NB4 (cell line): ENCODE data around the gene EVX1.

ENCODE experiments used
- TF ChIP-seq, protein P1 (sequence below): IDR thresholded peaks from 2 replicates; pipeline ENCODE4 v1.6.1; 2011; ENCODE audit warnings: low read depth, low read length
- TF ChIP-seq, protein P2 (sequence below): IDR thresholded peaks from one replicate; pipeline ENCODE4 v1.5.1; 2012; ENCODE audit warnings: low read depth, low read length

GRCh38 chr7:27211764-27212204 is 30.8 kb upstream of the EVX1 start:
- TF ChIP-seq, protein P1, sequence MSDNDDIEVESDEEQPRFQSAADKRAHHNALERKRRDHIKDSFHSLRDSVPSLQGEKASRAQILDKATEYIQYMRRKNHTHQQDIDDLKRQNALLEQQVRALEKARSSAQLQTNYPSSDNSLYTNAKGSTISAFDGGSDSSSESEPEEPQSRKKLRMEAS: no peak
- TF ChIP-seq, protein P2, sequence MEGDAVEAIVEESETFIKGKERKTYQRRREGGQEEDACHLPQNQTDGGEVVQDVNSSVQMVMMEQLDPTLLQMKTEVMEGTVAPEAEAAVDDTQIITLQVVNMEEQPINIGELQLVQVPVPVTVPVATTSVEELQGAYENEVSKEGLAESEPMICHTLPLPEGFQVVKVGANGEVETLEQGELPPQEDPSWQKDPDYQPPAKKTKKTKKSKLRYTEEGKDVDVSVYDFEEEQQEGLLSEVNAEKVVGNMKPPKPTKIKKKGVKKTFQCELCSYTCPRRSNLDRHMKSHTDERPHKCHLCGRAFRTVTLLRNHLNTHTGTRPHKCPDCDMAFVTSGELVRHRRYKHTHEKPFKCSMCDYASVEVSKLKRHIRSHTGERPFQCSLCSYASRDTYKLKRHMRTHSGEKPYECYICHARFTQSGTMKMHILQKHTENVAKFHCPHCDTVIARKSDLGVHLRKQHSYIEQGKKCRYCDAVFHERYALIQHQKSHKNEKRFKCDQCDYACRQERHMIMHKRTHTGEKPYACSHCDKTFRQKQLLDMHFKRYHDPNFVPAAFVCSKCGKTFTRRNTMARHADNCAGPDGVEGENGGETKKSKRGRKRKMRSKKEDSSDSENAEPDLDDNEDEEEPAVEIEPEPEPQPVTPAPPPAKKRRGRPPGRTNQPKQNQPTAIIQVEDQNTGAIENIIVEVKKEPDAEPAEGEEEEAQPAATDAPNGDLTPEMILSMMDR: no peak
